Measurements from ENCODE around the gene ZFAND6.

ZFAND6 gene

DNA sequence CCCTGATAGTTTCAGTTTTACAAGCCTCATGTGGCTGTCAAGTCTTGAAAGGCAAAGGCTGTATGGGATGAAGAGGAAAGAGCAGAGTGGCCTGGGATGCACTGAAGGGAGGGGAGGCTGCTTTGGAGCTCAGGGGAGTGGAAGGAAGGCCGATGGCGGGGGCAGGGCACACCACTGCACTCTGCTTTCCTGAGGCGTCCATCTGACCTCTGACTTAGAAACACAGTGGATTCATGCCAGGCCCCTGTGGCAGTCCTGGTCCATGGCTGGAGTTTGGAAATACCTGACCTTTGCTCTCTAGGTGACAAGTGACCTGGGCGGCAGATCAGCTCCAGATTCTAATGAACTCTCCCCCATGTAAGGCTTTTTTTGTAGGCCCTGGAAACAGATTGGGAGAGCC lies 112.3 kb downstream of the ZFAND6 start:
- DNase-seq (ENCODE audit: low read depth) = no peak

- DNase-seq (ENCODE audit: low read depth) = no peak
Observed at GRCh38 chr15:80172401-80172800, 112.9 kb downstream of the ZFAND6 start.

- peak; percentile 41 for DNase-seq (ENCODE audit: low read depth)
Observed at GRCh38 chr15:80173022-80173759, 113.7 kb downstream of the ZFAND6 start.

- DNase-seq (ENCODE audit: low read depth) = no peak
Observed at GRCh38 chr15:80174017-80174746, 114.7 kb downstream of the ZFAND6 start.

GRCh38 chr15:80175436-80175835 lies 116.0 kb downstream of the ZFAND6 start:
- no peak for DNase-seq (ENCODE audit: low read depth)

- DNase-seq (ENCODE audit: low read depth) = no peak
Observed at GRCh38 chr15:80176443-80176842, 117.0 kb downstream of the ZFAND6 start.

DNA sequence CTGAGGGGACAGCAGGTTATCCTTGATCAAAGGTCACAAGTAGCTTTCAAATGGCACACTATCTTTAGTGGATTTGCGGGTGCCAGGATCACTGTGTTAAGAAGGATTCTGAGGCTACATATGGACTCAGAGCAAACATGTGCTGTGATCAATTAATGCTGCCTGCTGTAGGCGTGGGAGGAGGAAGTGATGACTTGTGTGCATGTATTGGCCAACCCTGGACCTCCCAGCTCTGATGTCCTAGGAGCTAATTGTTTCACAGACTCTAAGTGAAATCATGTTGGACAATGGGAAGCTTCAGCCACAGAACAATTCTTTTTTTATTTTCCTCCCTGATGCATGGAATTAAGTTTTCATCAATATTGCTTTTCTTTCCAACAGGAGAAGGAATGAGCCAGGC lies 117.7 kb downstream of the ZFAND6 start:
- no peak for DNase-seq (ENCODE audit: low read depth)

DNA sequence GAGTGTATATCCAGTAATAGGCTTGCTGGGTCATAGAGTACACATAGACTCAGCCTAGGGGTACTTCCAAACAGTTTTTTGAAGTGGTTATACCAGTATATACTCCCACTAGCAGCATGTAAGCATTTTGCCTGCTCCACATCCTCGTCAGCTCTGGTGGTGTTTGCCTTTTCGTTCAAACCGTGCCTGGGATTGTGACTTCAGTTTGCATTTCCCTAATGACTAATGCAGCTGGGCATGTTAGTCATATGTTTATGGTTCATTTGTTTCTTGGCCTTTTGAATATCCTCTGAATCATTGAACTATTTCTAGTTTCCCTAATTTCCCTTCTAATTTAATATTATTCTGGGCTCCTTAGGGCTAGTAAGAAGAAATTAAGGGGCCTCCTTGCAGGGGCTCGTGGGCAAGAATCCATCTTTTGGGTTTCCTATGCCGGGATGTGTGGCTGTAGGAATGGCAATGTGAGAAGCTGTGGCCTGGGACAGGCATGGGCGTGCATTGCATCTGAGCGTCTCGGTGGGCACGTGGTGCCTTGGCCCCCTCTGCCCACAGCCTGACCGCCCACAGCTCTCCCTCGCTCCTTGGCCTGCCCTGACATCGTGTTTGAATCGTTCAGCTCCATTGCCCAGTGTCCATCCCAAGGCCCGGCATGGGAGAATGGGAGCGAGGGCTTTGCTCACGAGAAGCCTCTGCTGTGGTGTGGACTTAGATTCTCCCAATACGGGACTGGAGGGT lies 119.7 kb downstream of the ZFAND6 start:
- DNase-seq (ENCODE audit: low read depth) = no peak

DNA sequence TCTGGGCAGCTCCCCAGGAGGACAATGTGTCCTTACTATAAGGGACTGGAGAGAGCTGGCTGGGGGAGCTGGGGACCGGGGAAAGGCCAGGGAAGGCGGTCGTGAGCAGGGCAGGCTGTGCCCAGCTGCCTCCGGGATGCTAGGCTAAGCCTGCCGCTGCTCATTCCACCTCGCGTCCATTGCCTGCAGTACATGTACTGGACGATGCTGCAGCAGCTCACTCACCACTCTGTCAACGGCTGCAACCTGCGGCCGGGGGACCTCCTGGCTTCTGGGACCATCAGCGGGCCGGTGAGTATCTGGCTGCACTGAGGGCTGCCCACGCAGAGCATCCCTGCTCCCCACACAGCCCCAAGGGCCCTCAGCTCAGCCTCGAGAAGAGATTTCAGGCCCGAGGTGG lies 120.5 kb downstream of the ZFAND6 start:
- DNase-seq (ENCODE audit: low read depth) = no peak

GRCh38 chr15:80180468-80180867 lies 121.0 kb downstream of the ZFAND6 start:
- DNase-seq (ENCODE audit: low read depth) = no peak

DNA sequence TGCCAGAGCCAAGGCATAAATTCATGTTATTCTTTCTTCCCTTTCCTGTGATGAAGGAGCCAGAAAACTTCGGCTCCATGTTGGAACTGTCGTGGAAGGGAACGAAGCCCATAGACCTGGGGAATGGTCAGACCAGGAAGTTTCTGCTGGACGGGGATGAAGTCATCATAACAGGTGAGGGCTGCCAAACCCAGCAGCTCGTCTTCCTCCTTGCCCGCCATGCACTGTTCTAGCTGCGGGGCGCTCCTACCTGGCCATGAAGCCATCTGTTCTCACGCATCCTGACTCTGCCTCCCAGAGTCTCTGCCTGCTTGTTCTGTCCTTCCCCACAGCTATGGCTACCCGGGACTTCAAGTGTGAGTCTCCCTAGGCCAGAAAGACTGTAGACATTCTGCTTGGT lies 121.5 kb downstream of the ZFAND6 start:
- no peak for DNase-seq (ENCODE audit: low read depth)

DNA sequence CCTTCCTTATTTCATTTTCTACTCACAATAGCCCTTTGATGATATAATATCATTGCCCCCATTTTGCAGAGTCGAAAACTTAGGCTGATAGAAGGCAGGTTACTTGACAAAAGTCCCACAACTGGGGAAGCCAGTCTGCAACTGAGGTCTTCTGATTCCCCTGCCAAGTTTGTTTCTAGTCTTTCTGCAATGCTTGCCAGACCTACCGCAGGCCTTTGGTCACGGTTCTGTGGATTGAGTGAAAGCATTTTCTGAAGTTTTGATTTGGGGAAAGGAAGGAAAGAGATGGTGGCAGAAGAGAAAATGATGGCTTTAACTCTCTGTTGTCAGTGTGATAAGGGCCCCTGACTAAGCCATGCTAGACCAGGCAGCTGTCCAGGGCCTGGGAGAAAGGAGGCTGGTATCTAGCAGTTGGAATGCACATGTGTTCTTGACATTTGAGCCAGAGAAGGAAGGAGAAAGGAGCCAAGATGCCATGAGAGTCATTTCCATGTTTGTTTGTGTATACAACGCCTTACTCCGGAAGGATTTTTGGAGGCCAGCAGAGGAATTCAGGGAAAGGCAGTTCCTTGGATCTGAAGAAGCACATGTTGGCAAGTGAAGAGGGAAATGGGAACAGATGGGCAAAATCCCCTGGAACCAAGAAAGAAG lies 123.3 kb downstream of the ZFAND6 start:
- no peak for DNase-seq (ENCODE audit: low read depth)

- DNase-seq (ENCODE audit: low read depth) = no peak
Observed at GRCh38 chr15:80183306-80183705, 123.8 kb downstream of the ZFAND6 start.

DNA sequence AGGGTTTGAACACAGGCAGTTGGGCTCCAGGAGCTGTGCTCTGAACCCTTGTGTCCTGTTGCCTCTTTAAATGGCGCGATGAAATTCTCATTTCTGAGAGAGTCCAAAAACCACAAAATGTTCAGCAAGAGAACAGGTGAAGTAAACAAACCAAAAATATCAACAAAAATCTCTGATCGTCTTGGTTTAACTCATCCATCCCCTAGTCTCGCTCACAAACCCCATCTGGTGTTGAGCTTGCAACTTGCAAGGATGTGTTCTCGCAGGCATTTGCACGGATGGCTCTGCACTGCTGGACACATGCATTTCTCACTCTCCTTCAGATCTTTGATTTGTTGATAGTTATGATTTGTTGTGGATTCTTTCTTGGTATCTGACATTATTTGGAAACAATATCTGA lies 124.4 kb downstream of the ZFAND6 start:
- DNase-seq (ENCODE audit: low read depth) = no peak

- no peak for DNase-seq (ENCODE audit: low read depth)
Observed at GRCh38 chr15:80184554-80184953, 125.1 kb downstream of the ZFAND6 start.

GRCh38 chr15:80185152-80185551 lies 125.7 kb downstream of the ZFAND6 start:
- no peak for DNase-seq (ENCODE audit: low read depth)

DNA sequence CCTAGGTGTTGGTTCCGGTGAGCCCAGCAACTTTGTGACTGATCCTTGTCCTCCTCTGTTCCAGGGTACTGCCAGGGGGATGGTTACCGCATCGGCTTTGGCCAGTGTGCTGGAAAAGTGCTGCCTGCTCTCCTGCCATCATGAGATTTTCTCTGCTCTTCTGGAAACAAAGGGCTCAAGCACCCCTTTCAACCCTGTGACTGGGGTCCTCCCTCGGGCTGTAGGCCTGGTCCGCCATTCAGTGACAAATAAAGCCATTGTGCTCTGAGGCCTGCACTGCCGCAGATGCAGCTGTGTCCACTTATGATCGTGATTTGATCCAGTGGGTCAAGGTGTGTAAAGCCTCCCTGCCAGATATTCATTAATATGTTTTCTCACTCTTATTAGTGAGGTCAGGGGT lies 126.6 kb downstream of the ZFAND6 start:
- no peak for DNase-seq (ENCODE audit: low read depth)

DNA sequence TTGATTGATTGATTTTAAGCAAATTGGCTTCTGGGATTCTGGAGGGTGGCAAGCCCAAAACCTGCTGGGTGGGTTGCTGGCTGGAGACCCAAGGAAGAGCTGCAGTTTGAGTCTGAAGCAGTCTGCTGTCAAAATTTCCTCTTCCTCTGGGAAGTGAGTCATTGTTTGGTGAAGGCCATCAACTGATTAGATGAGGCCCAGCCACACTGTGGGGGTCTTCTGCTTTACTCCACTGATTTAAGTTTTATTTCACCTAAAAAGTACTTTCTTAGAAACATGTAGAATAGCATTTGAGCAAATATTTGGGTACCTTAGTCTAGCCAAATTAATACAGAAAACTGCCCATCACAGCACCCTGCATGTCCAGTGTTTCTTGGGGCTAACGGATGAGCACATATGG lies 127.1 kb downstream of the ZFAND6 start:
- DNase-seq (ENCODE audit: low read depth) = no peak
